Measurements from ENCODE around the gene MTNR1A. TPM values are rescaled to one million over a fixed set of nuclear protein-coding genes. Genes with fewer than 3 reads are reported as not detected.

The MTNR1A gene
- total RNA-seq, 1 donor from 2014 or later, result 0.40 TPM

DNA sequence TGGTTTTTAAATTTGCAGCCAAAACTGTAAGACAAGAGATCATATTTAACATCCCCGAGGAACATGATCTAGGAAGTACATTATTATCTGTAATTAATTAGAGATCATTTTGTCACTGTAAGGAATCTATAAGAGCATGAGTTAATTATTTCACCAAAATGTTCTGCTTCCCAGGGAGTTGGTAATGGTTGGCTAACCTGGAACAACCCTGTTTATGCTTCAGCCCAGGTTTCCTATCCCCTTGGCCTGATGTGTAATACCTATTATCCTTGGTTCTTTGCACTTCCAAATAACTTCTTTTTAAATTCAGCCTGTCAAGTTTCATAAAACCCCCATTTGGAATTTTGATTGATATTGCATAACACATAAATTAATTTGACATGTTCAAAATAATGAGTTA, 6.4 kb upstream of the MTNR1A start:
- Mint-ChIP-seq H3K27ac (no peak overlapping the region), H3K9me3 (peaks cover 9% of the 10 kb centered on the region), H3K4me3 (no peak overlapping the region), H3K4me1 (no peaks in the 10 kb centered on the region), H3K36me3 (no peaks in the 10 kb centered on the region), H3K27me3 (ENCODE audit: low read depth) (peaks cover 7% of the 10 kb centered on the region)
- TF ChIP-seq, protein P1, sequence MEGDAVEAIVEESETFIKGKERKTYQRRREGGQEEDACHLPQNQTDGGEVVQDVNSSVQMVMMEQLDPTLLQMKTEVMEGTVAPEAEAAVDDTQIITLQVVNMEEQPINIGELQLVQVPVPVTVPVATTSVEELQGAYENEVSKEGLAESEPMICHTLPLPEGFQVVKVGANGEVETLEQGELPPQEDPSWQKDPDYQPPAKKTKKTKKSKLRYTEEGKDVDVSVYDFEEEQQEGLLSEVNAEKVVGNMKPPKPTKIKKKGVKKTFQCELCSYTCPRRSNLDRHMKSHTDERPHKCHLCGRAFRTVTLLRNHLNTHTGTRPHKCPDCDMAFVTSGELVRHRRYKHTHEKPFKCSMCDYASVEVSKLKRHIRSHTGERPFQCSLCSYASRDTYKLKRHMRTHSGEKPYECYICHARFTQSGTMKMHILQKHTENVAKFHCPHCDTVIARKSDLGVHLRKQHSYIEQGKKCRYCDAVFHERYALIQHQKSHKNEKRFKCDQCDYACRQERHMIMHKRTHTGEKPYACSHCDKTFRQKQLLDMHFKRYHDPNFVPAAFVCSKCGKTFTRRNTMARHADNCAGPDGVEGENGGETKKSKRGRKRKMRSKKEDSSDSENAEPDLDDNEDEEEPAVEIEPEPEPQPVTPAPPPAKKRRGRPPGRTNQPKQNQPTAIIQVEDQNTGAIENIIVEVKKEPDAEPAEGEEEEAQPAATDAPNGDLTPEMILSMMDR (IDR thresholded peaks at IDR 0.05; ENCODE audit: unreplicated experiment), result no peak
- no peak for DNase-seq (ENCODE audit: low spot score in 2 of 2, unreplicated experiment in 2 of 2)

DNA sequence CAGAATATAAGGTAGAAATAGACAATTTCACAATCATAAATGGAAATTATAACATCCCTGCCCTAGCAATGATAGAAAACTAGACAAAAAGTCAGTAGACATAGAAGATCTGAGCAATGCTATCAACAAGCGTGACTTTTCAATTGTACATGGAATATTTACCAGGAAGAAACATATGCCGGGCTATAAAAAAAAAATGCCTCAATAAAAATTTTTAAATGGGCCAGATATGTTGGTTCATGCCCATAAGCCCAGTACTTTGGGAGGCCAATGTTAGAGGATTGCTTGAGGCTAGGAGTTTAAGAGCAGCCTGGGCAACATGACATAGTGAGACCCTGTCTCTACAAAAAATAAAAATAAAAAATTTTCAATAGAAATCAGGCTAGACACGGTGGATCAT, 5.3 kb upstream of the MTNR1A start:
- no peak overlapping the region for H3K4me3 Mint-ChIP-seq
- H3K27me3 Mint-ChIP-seq (ENCODE audit: low read depth), result peaks cover 13% of the 10 kb centered on the region
- H3K4me1 Mint-ChIP-seq, result peaks cover 1% of the 10 kb centered on the region
- TF ChIP-seq, protein P1 (IDR thresholded peaks at IDR 0.05; ENCODE audit: unreplicated experiment), result no peak
- H3K9me3 Mint-ChIP-seq, result peaks cover 9% of the 10 kb centered on the region
- no peak for DNase-seq (ENCODE audit: low spot score in 2 of 2, unreplicated experiment in 2 of 2)
- H3K27ac Mint-ChIP-seq, result no peak overlapping the region
- no peaks in the 10 kb centered on the region for H3K36me3 Mint-ChIP-seq

DNA sequence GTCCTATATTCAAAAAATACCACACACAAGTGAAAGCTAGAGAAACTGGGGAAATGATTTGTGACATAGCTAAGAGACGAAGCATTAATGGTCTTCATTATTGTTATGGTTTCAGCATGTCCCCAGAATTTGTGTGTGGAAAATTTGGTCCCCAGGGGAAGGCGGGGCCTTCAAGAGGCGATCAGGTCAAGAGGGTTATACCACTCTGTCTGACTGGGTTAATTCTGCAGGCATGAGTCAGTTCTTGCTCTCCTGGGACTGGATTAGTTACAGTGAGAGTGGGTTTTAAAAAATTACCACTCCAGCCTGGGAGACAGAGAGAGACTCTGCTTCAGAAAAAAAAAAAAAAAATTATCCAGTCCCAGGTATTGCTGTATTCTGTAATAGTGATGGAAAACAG, 2.1 kb upstream of the MTNR1A start:
- Mint-ChIP-seq H3K27ac (no peak overlapping the region), H3K36me3 (no peaks in the 10 kb centered on the region), H3K4me1 (peaks cover 11% of the 10 kb centered on the region), H3K4me3 (no peak overlapping the region), H3K27me3 (ENCODE audit: low read depth) (peaks cover 39% of the 10 kb centered on the region), H3K9me3 (peaks cover 9% of the 10 kb centered on the region)
- no peak for DNase-seq (ENCODE audit: low spot score in 2 of 2, unreplicated experiment in 2 of 2)
- TF ChIP-seq, protein P1 (IDR thresholded peaks at IDR 0.05; ENCODE audit: unreplicated experiment), result no peak

DNA sequence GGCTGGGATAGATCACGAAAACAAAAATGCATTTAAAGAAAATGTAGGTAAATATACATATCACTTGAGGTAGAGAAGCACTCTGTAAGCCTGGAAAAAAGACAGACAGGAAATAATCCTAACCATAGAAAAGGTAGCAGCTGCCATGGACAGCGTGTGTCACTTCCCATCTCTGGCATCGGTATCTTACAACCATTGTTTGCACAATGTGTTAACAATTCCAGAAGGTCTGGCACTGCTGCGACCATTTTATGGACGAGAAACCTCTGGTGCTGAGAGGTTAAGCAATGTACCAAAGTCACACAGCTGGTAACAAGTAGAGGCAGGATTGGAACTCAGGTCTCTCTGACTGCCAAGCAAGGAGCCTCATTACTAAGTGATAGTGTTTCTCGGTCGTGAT, 1.7 kb upstream of the MTNR1A start:
- DNase-seq (ENCODE audit: low spot score in 2 of 2, unreplicated experiment in 2 of 2), result no peak
- H3K27me3 Mint-ChIP-seq (ENCODE audit: low read depth), result peaks cover 43% of the 10 kb centered on the region
- H3K4me1 Mint-ChIP-seq, result peaks cover 11% of the 10 kb centered on the region
- peaks cover 9% of the 10 kb centered on the region for H3K9me3 Mint-ChIP-seq
- H3K36me3 Mint-ChIP-seq, result no peaks in the 10 kb centered on the region
- no peak overlapping the region for H3K27ac Mint-ChIP-seq
- TF ChIP-seq, protein P1 (IDR thresholded peaks at IDR 0.05; ENCODE audit: unreplicated experiment), result no peak
- H3K4me3 Mint-ChIP-seq, result no peak overlapping the region

DNA sequence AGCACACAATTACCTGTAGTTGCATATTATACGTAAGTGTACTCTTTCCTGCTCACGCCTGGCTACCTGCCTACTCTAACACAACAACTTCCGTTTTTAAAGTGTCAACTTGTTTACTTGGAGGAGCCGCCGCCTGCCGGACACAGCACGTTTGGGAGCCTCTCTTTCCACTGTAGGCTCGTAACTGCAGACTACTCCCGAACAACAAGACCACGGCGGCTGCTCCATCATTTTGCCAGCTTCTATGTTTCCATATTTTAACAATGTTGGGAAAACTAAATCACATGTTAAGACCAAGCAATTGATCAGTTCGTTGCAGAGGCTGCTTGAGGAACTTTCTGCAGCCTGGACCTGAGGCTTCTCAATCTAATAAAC, 841 bp downstream of the MTNR1A start:
- Mint-ChIP-seq H3K27me3 (ENCODE audit: low read depth) (peaks cover 65% of the 10 kb centered on the region), H3K27ac (no peak overlapping the region), H3K4me1 (peaks cover 11% of the 10 kb centered on the region), H3K9me3 (no peaks in the 10 kb centered on the region), H3K4me3 (peak overlapping the region; percentile 71), H3K36me3 (no peaks in the 10 kb centered on the region)
- TF ChIP-seq, protein P1 (IDR thresholded peaks at IDR 0.05; ENCODE audit: unreplicated experiment), result no peak
- DNase-seq (ENCODE audit: low spot score in 2 of 2, unreplicated experiment in 2 of 2), result no peak

DNA sequence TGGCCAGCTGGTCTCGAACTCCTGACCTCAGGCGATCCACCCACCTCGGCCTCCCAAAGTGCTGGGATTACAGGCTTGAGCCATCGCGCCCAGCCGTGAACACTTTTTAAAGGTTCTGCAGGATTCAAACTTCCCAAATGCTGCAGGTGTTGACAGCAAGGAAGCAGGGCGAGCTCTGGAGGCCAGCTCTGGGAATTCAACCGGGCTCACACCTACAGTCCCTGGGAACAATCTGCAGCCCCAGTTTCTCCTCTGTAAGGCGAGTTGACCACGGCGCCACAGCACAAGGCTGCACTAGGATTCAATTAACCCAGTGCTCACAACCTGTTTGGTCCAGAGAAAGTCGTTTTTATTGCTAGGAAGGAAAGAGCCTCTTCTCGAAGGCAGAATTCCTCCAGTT, 1.6 kb downstream of the MTNR1A start:
- H3K9me3 Mint-ChIP-seq, result no peaks in the 10 kb centered on the region
- H3K4me3 Mint-ChIP-seq, result no peak overlapping the region
- peaks cover 11% of the 10 kb centered on the region for H3K4me1 Mint-ChIP-seq
- H3K27ac Mint-ChIP-seq, result no peak overlapping the region
- peaks cover 73% of the 10 kb centered on the region for H3K27me3 Mint-ChIP-seq (ENCODE audit: low read depth)
- H3K36me3 Mint-ChIP-seq, result no peaks in the 10 kb centered on the region
- DNase-seq (ENCODE audit: low spot score in 2 of 2, unreplicated experiment in 2 of 2), result no peak
- TF ChIP-seq, protein P1 (IDR thresholded peaks at IDR 0.05; ENCODE audit: unreplicated experiment), result no peak

Measured in mesothelial cell of epicardium (in vitro differentiated cells).